H1 (cell line): ENCODE results near the gene CCNI2. TPM values are rescaled to one million over a fixed set of nuclear protein-coding genes. Genes with fewer than 3 reads are reported as not detected.

Source experiments
- CTCF ChIA-PET: fragments of 300-600 bp; sonication (Branson Sonifier 250); formaldehyde crosslinking; loops from one replicate; lab custom pipeline; 2021; ENCODE audit not compliant: partially characterized antibody; lab: Charles Lee
- POLR2A ChIA-PET: fragments of 300-600 bp; sonication (Branson Sonifier 250); formaldehyde crosslinking; loops from one replicate; lab custom pipeline; 2021; ENCODE audit warnings: inconsistent platforms; ENCODE audit not compliant: partially characterized antibody; lab: Charles Lee
- DNase-seq, 2 experiments: peaks; one replicate each; pipeline versions ENCODE4 v3.0.0 to v3.0.0-alpha.2; 2010 to 2022; ENCODE audit warnings: low spot score in 2 of 2, low read depth in 1 of 2, mixed read lengths in 1 of 2
- FAIRE-seq: peaks from 2 replicates; lab custom pipeline; 2011; peaks lifted over from hg19 to GRCh38; lab: Jason Lieb, UNC
- H2AFZ ChIP-seq: 2 replicates; pipeline ENCODE4 v1.8.1; 2012; ENCODE audit warnings: low read length, inconsistent platforms
- H2AK5ac ChIP-seq: 2 replicates; pipeline ENCODE4 v1.6.1; 2013; ENCODE audit warnings: low read depth, low read length
- H2BK120ac ChIP-seq: replicated peaks from 2 replicates; pipeline ENCODE3; 2013; ENCODE audit warnings: low read depth, low read length, inconsistent platforms
- H2BK12ac ChIP-seq: 2 replicates; pipeline ENCODE4 v1.6.1; 2013; ENCODE audit warnings: low read depth, low read length
- H2BK15ac ChIP-seq: 2 replicates; pipeline ENCODE4 v1.6.1; 2013; ENCODE audit warnings: low read length
- H2BK20ac ChIP-seq: 2 replicates; pipeline ENCODE4 v1.6.1; 2013; ENCODE audit warnings: low read length
- H2BK5ac ChIP-seq: 2 replicates; pipeline ENCODE4 v1.6.1; 2013; ENCODE audit warnings: low read depth, low read length
- H3K14ac ChIP-seq: 2 replicates; pipeline ENCODE4 v1.6.1; 2013; ENCODE audit warnings: inconsistent platforms; ENCODE audit not compliant: insufficient read length
- H3K18ac ChIP-seq: 2 replicates; pipeline ENCODE4 v1.6.1; 2013; ENCODE audit warnings: low read length; ENCODE audit errors: extremely low read depth
- H3K23ac ChIP-seq: 2 replicates; pipeline ENCODE4 v1.6.1; 2013; ENCODE audit warnings: inconsistent platforms; ENCODE audit not compliant: insufficient read length
- H3K23me2 ChIP-seq: 2 replicates; pipeline ENCODE4 v1.6.1; 2013; ENCODE audit warnings: low read depth, low read length
- H3K27ac ChIP-seq: 2 replicates; pipeline ENCODE4 v1.6.1; 2011; ENCODE audit warnings: low read depth, low read length, inconsistent platforms
- H3K27me3 ChIP-seq, 4 experiments: replicated peaks in 1 of 4; 1 replicate in 1 of 4; 2 replicates in 3 of 4; pipeline versions ENCODE4 v1.6.1 to v1.8.1; 2011 to 2013; ENCODE audit warnings: low read length in 3 of 4, mild to moderate bottlenecking in 3 of 4, inconsistent platforms in 2 of 4, mixed read lengths in 2 of 4, moderate library complexity in 1 of 4; ENCODE audit not compliant: control insufficient read depth in 3 of 4, insufficient read depth in 3 of 4; ENCODE audit errors: extremely low read depth in 1 of 4
- H3K36me3 ChIP-seq, 4 experiments: 2 replicates each; pipeline versions ENCODE4 v1.6.1 to v1.8.1; 2011 to 2013; ENCODE audit warnings: mild to moderate bottlenecking in 4 of 4, low read length in 3 of 4, moderate library complexity in 2 of 4, control low read depth in 1 of 4, inconsistent platforms in 1 of 4; ENCODE audit not compliant: insufficient read depth in 4 of 4, control insufficient read depth in 2 of 4
- H3K4ac ChIP-seq: replicated peaks from 2 replicates; pipeline ENCODE3; 2013; ENCODE audit warnings: low read length, low read depth, mixed read lengths, inconsistent platforms; ENCODE audit not compliant: insufficient read length
- H3K4me1 ChIP-seq, 4 experiments: replicated peaks in 1 of 4; 1 replicate in 1 of 4; 2 replicates in 3 of 4; pipeline versions ENCODE4 v1.6.1 to v1.8.1; 2011 to 2013; ENCODE audit warnings: low read length in 3 of 4, inconsistent platforms in 2 of 4, mixed read lengths in 1 of 4; ENCODE audit not compliant: insufficient read depth in 4 of 4, control insufficient read depth in 3 of 4
- H3K4me2 ChIP-seq, 2 experiments: 2 replicates each; pipeline versions ENCODE4 v1.6.1 to v1.8.1; 2011 to 2013; ENCODE audit warnings: low read depth in 2 of 2, low read length in 2 of 2, control low read depth in 1 of 2, inconsistent platforms in 1 of 2, mild to moderate bottlenecking in 1 of 2; ENCODE audit not compliant: insufficient read depth in 1 of 2
- H3K4me3 ChIP-seq, 4 experiments: fragments of 200-600, 300-600 bp in 1 of 4; sonication (generic), shearing (Covaris generic), sonication (Bioruptor Twin) in 1 of 4; 2 replicates each; pipeline versions ENCODE4 v1.5.1 to v1.8.1; 2011 to 2016; ENCODE audit warnings: low read length in 4 of 4, low read depth in 3 of 4, control low read depth in 2 of 4, inconsistent platforms in 2 of 4, mild to moderate bottlenecking in 2 of 4, mixed read lengths in 1 of 4, moderate library complexity in 1 of 4; ENCODE audit not compliant: insufficient read depth in 2 of 4; ENCODE audit errors: extremely low read depth in 1 of 4
- H3K56ac ChIP-seq: replicated peaks from 2 replicates; pipeline ENCODE3; 2013; ENCODE audit warnings: low read depth, mild to moderate bottlenecking, mixed read lengths, low read length, inconsistent platforms; ENCODE audit not compliant: insufficient read length
- H3K79me1 ChIP-seq: 2 replicates; pipeline ENCODE4 v1.6.1; 2013; ENCODE audit warnings: low read depth, low read length, control low read depth
- H3K79me2 ChIP-seq, 2 experiments: 2 replicates each; pipeline versions ENCODE4 v1.6.1 to v1.8.1; 2012 to 2013; ENCODE audit warnings: low read length in 2 of 2, mild to moderate bottlenecking in 2 of 2, inconsistent platforms in 1 of 2; ENCODE audit not compliant: insufficient read depth in 2 of 2, control insufficient read depth in 1 of 2
- H3K9ac ChIP-seq, 4 experiments: replicated peaks in 1 of 4; 1 replicate in 1 of 4; 2 replicates in 3 of 4; pipeline versions ENCODE4 v1.6.1 to v1.8.1; 2011 to 2013; ENCODE audit warnings: low read depth in 3 of 4, low read length in 3 of 4, control low read depth in 2 of 4, mild to moderate bottlenecking in 2 of 4, moderate library complexity in 2 of 4, inconsistent platforms in 1 of 4; ENCODE audit errors: extremely low read depth in 1 of 4
- H3K9me3 ChIP-seq, 2 experiments: 2 replicates each; pipeline versions ENCODE4 v1.6.1 to v1.8.1; 2012 to 2013; ENCODE audit warnings: mild to moderate bottlenecking in 2 of 2, moderate library complexity in 2 of 2, control low read depth in 1 of 2, inconsistent platforms in 1 of 2, low read depth in 1 of 2, low read length in 1 of 2, mixed read lengths in 1 of 2; ENCODE audit not compliant: insufficient read depth in 2 of 2
- H4K20me1 ChIP-seq, 2 experiments: replicated peaks in 1 of 2; 2 replicates each; pipeline versions ENCODE3 to v1.8.1; 2011 to 2013; ENCODE audit warnings: inconsistent platforms in 2 of 2, low read length in 2 of 2, mild to moderate bottlenecking in 1 of 2; ENCODE audit not compliant: insufficient read depth in 2 of 2, control insufficient read depth in 1 of 2
- H4K5ac ChIP-seq: 2 replicates; pipeline ENCODE4 v1.6.1; 2013; ENCODE audit warnings: low read length, low read depth, mixed read lengths, inconsistent platforms; ENCODE audit not compliant: insufficient read length
- H4K8ac ChIP-seq: 2 replicates; pipeline ENCODE4 v1.8.0; 2013; ENCODE audit warnings: mild to moderate bottlenecking, moderate library complexity, low read length, inconsistent platforms; ENCODE audit not compliant: insufficient read depth; ENCODE audit errors: extremely low read depth
- H4K91ac ChIP-seq: replicated peaks from 2 replicates; pipeline ENCODE3; 2013; ENCODE audit warnings: low read length, mixed read lengths, inconsistent platforms; ENCODE audit not compliant: insufficient read length
- E2F6 ChIP-seq: IDR thresholded peaks from 2 replicates; pipeline ENCODE4 v1.6.1; 2012; ENCODE audit warnings: inconsistent platforms
- EGR1 ChIP-seq: IDR thresholded peaks from 2 replicates; pipeline ENCODE4 v1.6.1; 2011; ENCODE audit warnings: low read depth, low read length, borderline replicate concordance
- EP300 ChIP-seq, 2 experiments: IDR thresholded peaks; 1 replicate in 1 of 2; 2 replicates in 1 of 2; pipeline ENCODE4 v1.6.1; 2011 to 2012; ENCODE audit warnings: low read depth in 2 of 2, low read length in 2 of 2, mild to moderate bottlenecking in 2 of 2, borderline replicate concordance in 1 of 2, inconsistent platforms in 1 of 2, moderate library complexity in 1 of 2
- FOSL1 ChIP-seq: IDR thresholded peaks from 2 replicates; pipeline ENCODE4 v1.6.1; 2011; ENCODE audit warnings: mild to moderate bottlenecking, low read depth, low read length, moderate library complexity; ENCODE audit not compliant: insufficient read depth
- GABPA ChIP-seq: IDR thresholded peaks from 2 replicates; pipeline ENCODE4 v1.6.1; 2011; ENCODE audit warnings: mild to moderate bottlenecking, low read length, moderate library complexity, borderline replicate concordance; ENCODE audit not compliant: insufficient read depth
- JUN ChIP-seq: IDR thresholded peaks from 2 replicates; pipeline ENCODE4 v1.6.1; 2011; ENCODE audit warnings: low read depth, mild to moderate bottlenecking, improper control_type of control experiment, low read length
- JUND ChIP-seq: IDR thresholded peaks from 2 replicates; pipeline ENCODE4 v1.6.1; 2011; ENCODE audit warnings: mild to moderate bottlenecking, improper control_type of control experiment, low read length
- PHF8 ChIP-seq: fragments of 200-600 bp; sonication (generic); conservative IDR thresholded peaks from 2 replicates; pipeline ENCODE4 v1.7.1; 2012; ENCODE audit warnings: low read depth, mild to moderate bottlenecking, inconsistent platforms, low read length, moderate library complexity
- POLR2A ChIP-seq, 2 experiments: IDR thresholded peaks; 1 replicate in 1 of 2; 2 replicates in 1 of 2; pipeline ENCODE4 v1.6.1; 2011; ENCODE audit warnings: low read depth in 2 of 2, low read length in 2 of 2, mild to moderate bottlenecking in 2 of 2; ENCODE audit errors: control extremely low read depth in 1 of 2
- POU5F1 ChIP-seq: IDR thresholded peaks from 2 replicates; pipeline ENCODE4 v1.6.1; 2011; ENCODE audit warnings: low read depth, mild to moderate bottlenecking, low read length, moderate library complexity
- SIRT6 ChIP-seq: IDR thresholded peaks from one replicate; pipeline ENCODE4 v1.7.1; 2012; ENCODE audit warnings: low read length, inconsistent platforms
- TAF7 ChIP-seq: optimal IDR thresholded peaks from 2 replicates; pipeline ENCODE3; 2011; ENCODE audit warnings: low read depth, mild to moderate bottlenecking, inconsistent platforms, low read length, moderate library complexity, borderline replicate concordance
- WGBS, 2 experiments: shearing (Covaris generic) in 1 of 2; methylation state at CpG; one replicate each; pipeline versions ENCODE4 v1.1.6 to v1.1.7; 2013 to 2015; ENCODE audit warnings: low lambda C conversion rate in 2 of 2, mixed read lengths in 2 of 2, inconsistent platforms in 1 of 2, low coverage in 1 of 2, missing lambda C conversion rate in 1 of 2; ENCODE audit not compliant: insufficient replicate concordance in 2 of 2, insufficient coverage in 1 of 2, insufficient read length in 1 of 2; ENCODE audit errors: extremely low coverage in 1 of 2, missing lambda C conversion rate in 1 of 2; 5-methylcytosine and 5-hydroxymethylcytosine counted together
- polyA plus RNA-seq, 7 experiments: library from polyadenylated mRNA; depleted of rRNA in 3 of 7; stranded (reverse) in 5 of 7; unstranded in 2 of 7; fragments of >200 nt in 5 of 7; fragments of 200-250 nt in 2 of 7; gene quantifications; 1 replicate in 5 of 7; 2 replicates in 1 of 7; 4 replicates in 1 of 7; pipeline versions ENCODE4 v1.2.1 to v1.2.3, GENCODE V29; 2011 to 2013; ENCODE audit warnings: missing spikeins in 2 of 7, mixed read lengths in 2 of 7
- total RNA-seq: library from RNA; stranded (reverse); fragmentation: NEBNext Ultra II Directional; extraction: Animal tissue kit (Norgen Biotek cat#: 25700); gene quantifications from 2 replicates; pipeline ENCODE4 v1.2.1, GENCODE V29; 2021

The CCNI2 gene
- total and polyA plus RNA-seq, 2 of the 8 experiments (the other 6 are each of a cell fraction or from before 2014, with no cell fraction given), result 1.3 to 1.4 TPM

- H3K79me2 ChIP-seq, result no peaks in the 10 kb centered on the region
- WGBS, 2 experiments, result 80% methylated on average over 10 of the region's 10 CpGs; no CpG with 5 or more reads in 1 of the 2 experiments
- no peaks in the 10 kb centered on the region for H3K79me1 ChIP-seq
- no peak overlapping the region for H4K5ac ChIP-seq
- no peak overlapping the region for H4K91ac ChIP-seq
- no peak overlapping the region for H4K8ac ChIP-seq
- POLR2A ChIA-PET, result no interaction called here
- H3K56ac ChIP-seq, result no peak overlapping the region
- no peak overlapping the region for H3K27ac ChIP-seq
- no peak overlapping the region for H2AFZ ChIP-seq
- H3K14ac ChIP-seq, result no peak overlapping the region
- no peak overlapping the region for H3K4me2 ChIP-seq
- CTCF ChIA-PET, result interaction anchor here (0.9 to 18.2 kb wide), 8 partner anchors 13 to 322 kb away, joined by 3 to 322 read pairs (median 6); partner anchors contain the start of genes KIF3A and SHROOM1
- H2BK12ac ChIP-seq, result no peak overlapping the region
- no peak overlapping the region for H3K4me3 ChIP-seq
- H3K23ac ChIP-seq, result no peak overlapping the region
- no peak overlapping the region for H2BK15ac ChIP-seq
- H3K9me3 ChIP-seq, result no peaks in the 10 kb centered on the region
- H2BK120ac ChIP-seq, result no peak overlapping the region
- H4K20me1 ChIP-seq, result peaks cover 0 to 2% of the 10 kb centered on the region in 2 experiments
- no peak overlapping the region for H3K4ac ChIP-seq
- H3K18ac ChIP-seq, result no peak overlapping the region
- H2BK5ac ChIP-seq, result no peak overlapping the region
- FAIRE-seq (no peak), DNase-seq (peak in 1 of 2 experiments; percentile 33)
- peaks cover 0 to 7% (median 0%) of the 10 kb centered on the region in 4 experiments; a peak in 1 of 8 replicates for H3K36me3 ChIP-seq
- H2AK5ac ChIP-seq, result no peak overlapping the region; the same call in 1 of the 2 replicates
- H3K9ac ChIP-seq, result no peak overlapping the region
- H2BK20ac ChIP-seq, result no peak overlapping the region
- peaks cover 23 to 42% (median 36%) of the 10 kb centered on the region in 4 experiments for H3K27me3 ChIP-seq
- peaks cover 0 to 10% (median 3%) of the 10 kb centered on the region in 4 experiments; a peak in 4 of 7 replicates for H3K4me1 ChIP-seq
- peaks cover 7% of the 10 kb centered on the region; the same call in 1 of the 2 replicates for H3K23me2 ChIP-seq
- TF ChIP-seq FOSL1, result no peak
- no peak for TF ChIP-seq JUN
- TF ChIP-seq SIRT6, result no peak
- no peak for TF ChIP-seq JUND
- no peak for TF ChIP-seq TAF7
- TF ChIP-seq E2F6, result no peak
- no peak for TF ChIP-seq POLR2A (IDR thresholded peaks at IDR 0.05; ENCODE audit: control extremely low read depth in 1 of 2, low read depth in 2 of 2, low read length in 2 of 2)
- TF ChIP-seq GABPA, result no peak
- TF ChIP-seq PHF8, result no peak
- TF ChIP-seq EP300 (IDR thresholded peaks at IDR 0.05; ENCODE audit: borderline replicate concordance in 1 of 2, low read depth in 2 of 2, low read length in 2 of 2), result no peak
- no peak for TF ChIP-seq EGR1
- no peak for TF ChIP-seq POU5F1
Measured at GRCh38 chr5:132750471-132751230, 3.4 kb downstream of the CCNI2 start.
